HepG2 (cell line): ENCODE data around the gene TRAP1. TPM values are rescaled to one million over a fixed set of nuclear protein-coding genes. Genes with fewer than 3 reads are reported as not detected.

ENCODE experiments used
- ATAC-seq: fragments of 200-7000 bp; cut with Tn5 transposase; 3 replicates; pipeline ENCODE4 v1.9.1; 2020; ENCODE audit warnings: mild to moderate bottlenecking, moderate library complexity
- BruUV-seq: library from RNA; stranded (reverse); fragments of 400-500 nt; replicated peaks from 2 replicates; lab custom pipeline; 2021; lab: Mats Ljungman, UMichigan
- CTCF ChIA-PET: fragments of 300-600 bp; formaldehyde crosslinking; extraction: SDS; loops from one replicate; lab custom pipeline; 2021; ENCODE audit warnings: low total read pairs, inconsistent platforms, low intra/inter-chr PET ratio; lab: Yijun Ruan, JAX
- POLR2A ChIA-PET: fragments of 350-600 bp; sonication (Branson Sonifier 250); formaldehyde crosslinking; loops from one replicate; lab custom pipeline; 2020; ENCODE audit warnings: antibody characterized with exemption, inconsistent platforms; lab: Yijun Ruan, JAX
- DNase-seq: peaks from one replicate; pipeline ENCODE4 v3.0.0-alpha.2; 2015; ENCODE audit warnings: low spot score
- FAIRE-seq: peaks from 3 replicates; lab custom pipeline; 2011; peaks lifted over from hg19 to GRCh38; lab: Jason Lieb, UNC
- H2AFZ ChIP-seq: one replicate; pipeline ENCODE4 v1.6.1; 2011; ENCODE audit warnings: low read length, inconsistent platforms
- H3K27ac ChIP-seq: fragments of 300-600 bp; 3 replicates; pipeline ENCODE4 v1.8.0; 2011; ENCODE audit warnings: mixed run types, mild to moderate bottlenecking, mixed read lengths, low read length, inconsistent platforms; ENCODE audit not compliant: insufficient read depth; ENCODE audit errors: extremely low read length
- H3K27me3 ChIP-seq, 2 experiments: fragments of 200-600 bp in 1 of 2; 2 replicates in 1 of 2; 3 replicates in 1 of 2; pipeline versions ENCODE4 v1.6.0 to v1.8.0; 2011; ENCODE audit warnings: low read length in 2 of 2, mild to moderate bottlenecking in 2 of 2, moderate library complexity in 2 of 2, inconsistent platforms in 1 of 2; ENCODE audit not compliant: insufficient read depth in 2 of 2, control insufficient read depth in 1 of 2
- H3K36me3 ChIP-seq, 2 experiments: fragments of 200-600 bp in 1 of 2; replicated peaks in 1 of 2; 2 replicates in 1 of 2; 3 replicates in 1 of 2; pipeline versions ENCODE4 v1.5.1 to v1.8.0; 2011; ENCODE audit warnings: low read length in 2 of 2, inconsistent platforms in 1 of 2; ENCODE audit not compliant: insufficient read depth in 2 of 2, control insufficient read depth in 1 of 2
- H3K4me1 ChIP-seq: 2 replicates; pipeline ENCODE4 v1.5.1; 2012; ENCODE audit warnings: low read length, inconsistent platforms; ENCODE audit not compliant: insufficient read depth
- H3K4me2 ChIP-seq: 2 replicates; pipeline ENCODE4 v1.6.0; 2011; ENCODE audit warnings: low read depth, low read length, inconsistent platforms
- H3K4me3 ChIP-seq, 3 experiments: fragments of 200-600 bp in 1 of 3; sonication (generic), shearing (Covaris generic) in 1 of 3; replicated peaks in 1 of 3; 2 replicates each; pipeline ENCODE4 v1.5.1; 2011 to 2016; ENCODE audit warnings: low read length in 3 of 3, inconsistent platforms in 2 of 3, low read depth in 2 of 3, mild to moderate bottlenecking in 2 of 3, control low read depth in 1 of 3, mixed read lengths in 1 of 3; ENCODE audit not compliant: insufficient read depth in 1 of 3
- H3K79me2 ChIP-seq: one replicate; pipeline ENCODE4 v1.6.1; 2011; ENCODE audit warnings: low read length, inconsistent platforms; ENCODE audit not compliant: insufficient read depth
- H3K9ac ChIP-seq: 2 replicates; pipeline ENCODE4 v1.6.0; 2011; ENCODE audit warnings: mild to moderate bottlenecking, low read depth, low read length, inconsistent platforms; ENCODE audit not compliant: insufficient read depth
- H3K9me3 ChIP-seq: 2 replicates; pipeline ENCODE4 v1.5.1; 2012; ENCODE audit warnings: mild to moderate bottlenecking, low read length
- H4K20me1 ChIP-seq: 2 replicates; pipeline ENCODE4 v1.6.0; 2011; ENCODE audit warnings: inconsistent platforms, mild to moderate bottlenecking, low read length, moderate library complexity; ENCODE audit not compliant: insufficient read depth
- ETV5 ChIP-seq: IDR thresholded peaks from 2 replicates; pipeline ENCODE4 v1.6.1; 2018; ENCODE audit warnings: missing biosample characterization, missing genetic modification reagents, inconsistent platforms, borderline replicate concordance
- GABPB1 ChIP-seq: IDR thresholded peaks from 2 replicates; pipeline ENCODE4 v1.6.1; 2016; ENCODE audit warnings: mild to moderate bottlenecking, missing genetic modification reagents, moderate library complexity, missing compliant biosample characterization
- HIC2 ChIP-seq: sonication (generic); formaldehyde crosslinking; IDR thresholded peaks from 2 replicates; pipeline ENCODE4 v1.9.0; 2022; ENCODE audit warnings: low read depth, missing genetic modification reagents
- MNT ChIP-seq: fragments of 450-650 bp; IDR thresholded peaks from 2 replicates; pipeline ENCODE4 v1.6.1; 2016
- NCOA2 ChIP-seq: sonication (generic); formaldehyde crosslinking; IDR thresholded peaks from 2 replicates; pipeline ENCODE4 v1.8.0; 2022; ENCODE audit warnings: inconsistent platforms
- SMARCC2 ChIP-seq: fragments of 450-650 bp; IDR thresholded peaks from 2 replicates; pipeline ENCODE4 v1.6.1; 2017; ENCODE audit warnings: antibody characterized with exemption, mild to moderate bottlenecking
- ZBED4 ChIP-seq: sonication (generic); formaldehyde crosslinking; IDR thresholded peaks from 2 replicates; pipeline ENCODE4 v1.4.0; 2020; ENCODE audit warnings: missing genetic modification reagents, borderline replicate concordance
- WGBS: methylation state at CpG from one replicate; pipeline ENCODE4 v1.1.6; 2017; ENCODE audit warnings: low lambda C conversion rate; 5-methylcytosine and 5-hydroxymethylcytosine counted together
- in situ Hi-C: cut with HindIII; loops from 2 replicates; pipeline ENCODE4 v1.10.0; 2017; ENCODE audit warnings: low pct_unique_long_range_greater_than_20kb; ENCODE audit not compliant: extremely low pct_ligation_motif_present
- intact Hi-C: fragments of 100-400 bp; cut with micrococcal nuclease; formaldehyde crosslinking; loops from one replicate; pipeline ENCODE4 v1.10.0; 2022; ENCODE audit not compliant: unreplicated experiment
- polyA plus RNA-seq, 8 experiments: library from polyadenylated mRNA; depleted of rRNA in 3 of 8; stranded (reverse) in 7 of 8; unstranded in 1 of 8; fragments of >200 nt; fragmentation: Illumina TruSeq in 4 of 8; extraction: Trizol in 4 of 8; gene quantifications; 2 replicates each; pipeline versions ENCODE4 v1.2.1 to v1.2.3, GENCODE V29; 2011 to 2016; ENCODE audit warnings: low read depth in 4 of 8, missing spikeins in 1 of 8, mixed read lengths in 1 of 8; ENCODE audit not compliant: insufficient read depth in 1 of 8
- total RNA-seq, 5 experiments: library from RNA; depleted of rRNA; stranded (reverse); fragments of >200 nt; fragmentation: Illumina TruSeq; extraction: Trizol; gene quantifications; 2 replicates each; pipeline ENCODE4 v1.2.3, GENCODE V29; 2016; ENCODE audit warnings: low read depth in 1 of 5
- TF ChIP-seq, protein P1 (sequence below): IDR thresholded peaks from 2 replicates; pipeline ENCODE4 v1.6.1; 2016; ENCODE audit warnings: mild to moderate bottlenecking, missing biosample characterization, missing genetic modification reagents

Gene TRAP1
- total and polyA plus RNA-seq, 2 of the 13 experiments (the other 11 are each of a cell fraction or from before 2014, with no cell fraction given), result 127 to 240 TPM

- ChIA-PET POLR2A (no interaction called here), CTCF (no interaction called here)
- ATAC-seq (no peak), DNase-seq (no peak), FAIRE-seq (no peak)
- intact Hi-C loops (no loop called here), in situ Hi-C loops (no loop called here)
- no peak overlapping the region for H2AFZ ChIP-seq
- 0 out of 2 replicates have a peak, but pooled peaks cover 7% of the 10 kb centered on the region for H3K4me1 ChIP-seq
- no peak overlapping the region for H3K4me3 ChIP-seq
- H3K79me2 ChIP-seq, result no peaks in the 10 kb centered on the region
- no peak overlapping the region for H3K9ac ChIP-seq
- H3K36me3 ChIP-seq, result peaks cover 41 to 79% of the 10 kb centered on the region in 2 experiments
- no TSS peak for BruUV-seq
- H3K27ac ChIP-seq, result no peak overlapping the region
- H3K9me3 ChIP-seq, result no peaks in the 10 kb centered on the region
- no peaks in the 10 kb centered on the region for H3K27me3 ChIP-seq
- H3K4me2 ChIP-seq, result no peak overlapping the region
- TF ChIP-seq MNT (no peak), NCOA2 (CRISPR knock-in tag) (no peak), HIC2 (CRISPR knock-in tag) (no peak), GABPB1 (no peak), ZBED4 (CRISPR knock-in tag) (no peak), SMARCC2 (no peak), ETV5 (CRISPR knock-in tag) (no peak)
- TF ChIP-seq, protein P1, sequence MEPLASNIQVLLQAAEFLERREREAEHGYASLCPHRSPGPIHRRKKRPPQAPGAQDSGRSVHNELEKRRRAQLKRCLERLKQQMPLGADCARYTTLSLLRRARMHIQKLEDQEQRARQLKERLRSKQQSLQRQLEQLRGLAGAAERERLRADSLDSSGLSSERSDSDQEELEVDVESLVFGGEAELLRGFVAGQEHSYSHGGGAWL (CRISPR knock-in tag), result no peak
- WGBS, result 93% methylated on average over 5 of the region's 8 CpGs
- H4K20me1 ChIP-seq, result no peaks in the 10 kb centered on the region
These were observed 14.8 kb upstream of the TRAP1 start for GRCh38 chr16:3732171-3732570.
